Mesothelial cell of epicardium (in vitro differentiated cells): Measurements from ENCODE around the gene CRTC2. TPM values are rescaled to one million over a fixed set of nuclear protein-coding genes. Genes with fewer than 3 reads are reported as not detected.

Experiments
- DNase-seq, 2 experiments: peaks; one replicate each; pipeline ENCODE4 v3.0.0; 2021; ENCODE audit warnings: low spot score in 2 of 2; ENCODE audit not compliant: unreplicated experiment in 2 of 2
- H3K27ac Mint-ChIP-seq: 2 replicates; pipeline ENCODE4 v1.8.0; 2021; ENCODE audit warnings: mixed read lengths
- H3K27me3 Mint-ChIP-seq: 2 replicates; pipeline ENCODE4 v1.8.0; 2021; ENCODE audit warnings: low read depth, mixed read lengths
- H3K36me3 Mint-ChIP-seq: 2 replicates; pipeline ENCODE4 v1.8.0; 2021; ENCODE audit warnings: mixed read lengths
- H3K4me1 Mint-ChIP-seq: 2 replicates; pipeline ENCODE4 v1.8.0; 2021; ENCODE audit warnings: mixed read lengths
- H3K4me3 Mint-ChIP-seq: 2 replicates; pipeline ENCODE4 v1.8.0; 2021; ENCODE audit warnings: mild to moderate bottlenecking, moderate library complexity, mixed read lengths
- H3K9me3 Mint-ChIP-seq: 2 replicates; pipeline ENCODE4 v1.8.0; 2021; ENCODE audit warnings: mixed read lengths
- total RNA-seq: library from RNA; stranded (reverse); gene quantifications from 3 replicates; pipeline ENCODE4 v1.2.1, GENCODE V29; 2021
- TF ChIP-seq, protein P1 (sequence below): fragments of 200-600 bp; sonication (generic); IDR thresholded peaks from one replicate; pipeline ENCODE4 v1.5.0; 2021; ENCODE audit warnings: antibody characterized with exemption; ENCODE audit not compliant: unreplicated experiment

Gene CRTC2
- total RNA-seq, 1 donor from 2014 or later = 47.1 TPM

DNA sequence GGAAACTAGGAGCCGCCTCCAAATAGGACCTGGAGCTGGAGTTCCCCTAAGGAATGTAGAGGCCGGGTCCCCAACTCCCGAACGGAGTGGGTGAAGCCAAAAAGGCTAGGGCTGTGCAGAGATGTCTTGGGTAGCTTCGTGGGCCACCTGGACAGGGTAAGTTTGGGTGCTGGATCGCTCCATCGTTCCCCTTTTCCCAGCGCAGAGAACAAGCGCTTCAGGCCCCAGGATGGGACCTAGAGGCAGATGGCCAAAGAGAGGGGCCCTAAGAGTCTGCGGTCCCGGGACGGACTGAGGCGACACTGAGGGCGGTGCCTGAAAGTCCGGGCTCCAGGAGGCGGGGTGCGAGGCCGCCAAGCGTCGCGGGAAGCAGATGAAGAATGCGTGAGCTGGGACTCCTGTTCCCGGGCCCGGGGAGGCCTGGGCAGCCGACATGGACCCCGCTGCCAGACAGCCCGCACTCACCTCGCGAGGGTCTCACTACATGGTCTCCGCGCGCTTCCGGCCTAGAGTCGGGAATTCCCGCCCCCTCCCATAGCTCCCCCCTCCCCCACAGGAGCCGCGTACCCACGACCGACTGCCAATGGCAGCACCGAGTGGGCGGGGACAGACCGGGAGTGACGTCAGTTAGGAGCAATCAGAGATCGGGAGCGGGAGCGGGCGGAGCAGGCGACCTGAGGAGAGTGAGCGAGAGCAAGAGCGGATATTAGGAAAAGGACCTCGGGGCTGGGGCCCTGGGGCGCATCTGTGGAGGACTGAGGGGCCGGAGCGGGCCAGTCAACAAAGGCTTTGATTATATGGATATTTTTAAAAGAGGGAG lies 4.8 kb upstream of the CRTC2 start, which contains the start of gene SLC39A1:
TSS of gene SLC39A1 (minus strand) at position 508 of the 820 bp plus-strand sequence. CDS start 822 bp downstream, outside the sequence.
- peak; percentile 96 to 98 for DNase-seq
- peaks cover 6% of the 10 kb centered on the region for H3K36me3 Mint-ChIP-seq
- peak within 1 kb of the TSS; percentile 98 for H3K27ac Mint-ChIP-seq
- H3K9me3 Mint-ChIP-seq = no peaks in the 10 kb centered on the region
- H3K27me3 Mint-ChIP-seq = no peaks in the 10 kb centered on the region
- TF ChIP-seq, protein P1, sequence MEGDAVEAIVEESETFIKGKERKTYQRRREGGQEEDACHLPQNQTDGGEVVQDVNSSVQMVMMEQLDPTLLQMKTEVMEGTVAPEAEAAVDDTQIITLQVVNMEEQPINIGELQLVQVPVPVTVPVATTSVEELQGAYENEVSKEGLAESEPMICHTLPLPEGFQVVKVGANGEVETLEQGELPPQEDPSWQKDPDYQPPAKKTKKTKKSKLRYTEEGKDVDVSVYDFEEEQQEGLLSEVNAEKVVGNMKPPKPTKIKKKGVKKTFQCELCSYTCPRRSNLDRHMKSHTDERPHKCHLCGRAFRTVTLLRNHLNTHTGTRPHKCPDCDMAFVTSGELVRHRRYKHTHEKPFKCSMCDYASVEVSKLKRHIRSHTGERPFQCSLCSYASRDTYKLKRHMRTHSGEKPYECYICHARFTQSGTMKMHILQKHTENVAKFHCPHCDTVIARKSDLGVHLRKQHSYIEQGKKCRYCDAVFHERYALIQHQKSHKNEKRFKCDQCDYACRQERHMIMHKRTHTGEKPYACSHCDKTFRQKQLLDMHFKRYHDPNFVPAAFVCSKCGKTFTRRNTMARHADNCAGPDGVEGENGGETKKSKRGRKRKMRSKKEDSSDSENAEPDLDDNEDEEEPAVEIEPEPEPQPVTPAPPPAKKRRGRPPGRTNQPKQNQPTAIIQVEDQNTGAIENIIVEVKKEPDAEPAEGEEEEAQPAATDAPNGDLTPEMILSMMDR = no peak
- peaks cover 52% of the 10 kb centered on the region for H3K4me1 Mint-ChIP-seq
- H3K4me3 Mint-ChIP-seq = peak within 1 kb of the TSS; percentile 89

DNA sequence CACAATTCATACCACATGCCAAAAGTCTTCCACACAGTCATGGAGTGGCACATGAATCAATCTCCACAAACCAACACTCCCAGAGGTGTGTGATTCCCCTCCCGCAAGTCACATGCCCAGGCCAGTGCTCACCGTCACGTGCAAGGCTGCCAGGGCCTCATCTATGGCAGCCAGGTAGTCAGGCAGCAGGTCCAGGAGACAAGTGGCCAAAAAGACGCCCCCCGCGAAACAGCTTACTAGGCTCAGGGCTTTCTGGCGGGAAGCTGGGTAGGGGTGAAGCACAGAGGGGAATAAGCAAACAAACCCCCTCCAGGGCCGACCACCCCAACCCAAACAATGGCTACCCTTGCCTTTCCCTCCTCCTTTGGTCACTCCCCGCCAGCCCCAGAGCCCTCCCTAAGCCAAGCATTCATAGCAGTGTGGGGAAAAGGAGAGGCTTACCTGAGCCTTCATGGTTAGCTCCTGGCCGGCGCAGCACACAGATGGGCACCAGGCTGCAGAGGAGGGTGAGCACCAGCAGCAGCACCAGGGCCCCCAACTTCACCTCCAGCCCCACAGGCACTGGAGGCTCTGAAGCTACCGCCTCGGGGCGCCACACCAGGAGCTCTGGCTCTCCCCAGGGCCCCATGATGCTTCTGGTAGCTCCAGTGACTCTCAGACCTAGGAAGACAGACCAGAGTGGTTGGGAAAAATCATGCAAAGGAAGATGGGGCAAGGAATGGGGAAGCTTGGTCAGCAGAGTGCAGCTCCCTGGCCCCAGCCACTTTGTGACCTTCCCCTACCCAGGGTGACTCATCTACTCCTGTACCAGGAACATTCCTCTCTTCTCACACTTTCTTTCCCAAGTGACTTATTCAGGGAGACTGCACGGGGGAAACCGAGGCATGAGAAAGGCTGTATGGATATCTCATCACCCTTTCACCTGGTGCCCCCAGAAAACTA lies 3.9 kb upstream of the CRTC2 start:
- H3K4me1 Mint-ChIP-seq = peaks cover 50% of the 10 kb centered on the region
- H3K36me3 Mint-ChIP-seq = peaks cover 6% of the 10 kb centered on the region
- TF ChIP-seq, protein P1 = no peak

DNA sequence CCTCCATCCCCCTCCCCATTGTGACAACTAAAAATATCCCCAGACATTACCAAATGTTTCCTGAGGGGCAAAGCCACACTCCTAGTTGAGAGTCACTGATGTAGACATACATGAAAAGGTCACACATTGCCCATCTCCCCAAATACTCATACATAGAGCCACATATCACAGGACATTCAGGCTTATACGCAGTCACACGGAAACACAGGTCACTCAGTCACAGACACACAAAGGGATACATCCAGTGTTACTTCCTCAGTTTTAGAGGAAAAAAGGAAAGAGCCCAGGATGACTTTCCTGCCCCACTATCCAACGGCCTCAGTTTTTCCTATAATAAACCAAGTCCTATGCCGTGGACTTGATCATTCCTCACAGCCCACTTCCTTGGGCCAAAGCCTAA lies 3.0 kb upstream of the CRTC2 start:
- Mint-ChIP-seq H3K4me3 (peak overlapping the region; percentile 89), H3K4me1 (peaks cover 52% of the 10 kb centered on the region), H3K36me3 (peaks cover 6% of the 10 kb centered on the region), H3K9me3 (no peaks in the 10 kb centered on the region), H3K27me3 (no peaks in the 10 kb centered on the region), H3K27ac (peak overlapping the region; percentile 98)
- no peak for DNase-seq
- TF ChIP-seq, protein P1 = no peak

More for the DNA sequence above, 3.9 kb upstream of the CRTC2 start:
- no peaks in the 10 kb centered on the region for H3K27me3 Mint-ChIP-seq
- H3K27ac Mint-ChIP-seq = peak overlapping the region; percentile 98
- DNase-seq = no peak
- peak overlapping the region; percentile 89 for H3K4me3 Mint-ChIP-seq
- H3K9me3 Mint-ChIP-seq = no peaks in the 10 kb centered on the region

DNA sequence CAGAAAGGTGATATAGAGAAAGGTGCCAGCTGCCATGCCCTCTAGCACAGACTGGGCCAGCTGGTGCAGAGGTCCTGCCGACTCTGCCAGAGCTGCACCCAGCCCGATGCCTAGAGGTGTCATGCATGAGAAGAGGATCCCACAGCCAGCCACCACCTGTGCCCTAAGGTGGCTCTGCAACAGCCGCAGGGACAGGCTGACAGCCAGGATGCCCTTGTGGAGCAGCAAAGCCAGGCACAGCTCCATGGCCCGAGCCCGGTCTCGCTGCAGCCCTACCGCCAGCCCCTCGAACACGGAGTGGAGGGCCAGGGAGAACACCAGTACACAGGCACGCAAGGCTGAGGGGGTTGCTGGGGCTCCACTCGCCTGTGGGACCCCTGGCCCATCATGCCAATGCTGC lies 1.8 kb upstream of the CRTC2 start:
- TF ChIP-seq, protein P1 = no peak
- no peaks in the 10 kb centered on the region for H3K9me3 Mint-ChIP-seq
- H3K27me3 Mint-ChIP-seq = no peaks in the 10 kb centered on the region
- no peak overlapping the region for H3K27ac Mint-ChIP-seq
- H3K4me1 Mint-ChIP-seq = peaks cover 44% of the 10 kb centered on the region
- no peak overlapping the region for H3K4me3 Mint-ChIP-seq
- DNase-seq = no peak
- peaks cover 6% of the 10 kb centered on the region for H3K36me3 Mint-ChIP-seq

DNA sequence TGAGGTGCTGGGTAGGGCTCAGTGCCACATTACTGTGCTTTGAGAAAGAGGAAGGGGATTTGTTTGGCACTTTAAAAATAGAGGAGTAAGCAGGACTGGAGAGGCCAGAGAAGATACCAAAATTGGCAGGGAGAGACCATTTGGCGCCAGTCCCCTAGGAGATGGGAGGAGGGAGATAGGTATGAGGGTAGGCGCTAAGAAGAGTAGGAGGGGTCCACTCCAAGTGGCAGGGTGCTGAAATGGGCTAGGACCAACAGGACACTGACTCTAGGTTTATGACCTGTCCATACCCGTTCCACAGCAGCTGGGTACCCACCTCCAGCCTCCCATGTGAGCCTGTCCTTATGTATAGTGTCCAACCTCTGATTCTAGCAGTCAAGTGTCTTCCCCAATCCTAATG lies 1.0 kb upstream of the CRTC2 start:
- Mint-ChIP-seq H3K4me1 (peaks cover 44% of the 10 kb centered on the region), H3K36me3 (peaks cover 6% of the 10 kb centered on the region), H3K9me3 (no peaks in the 10 kb centered on the region), H3K4me3 (no peak overlapping the region), H3K27ac (peak overlapping the region; percentile 98), H3K27me3 (no peaks in the 10 kb centered on the region)
- TF ChIP-seq, protein P1 = no peak
- DNase-seq = no peak
